Measurements from ENCODE around the gene A1BG.

GRCh38 chr19:58330458-58330857 is 22.8 kb downstream of the A1BG start:
- TF ChIP-seq CTCF (IDR thresholded peaks at IDR 0.05 in 8 of 11, conservative IDR thresholded peaks at IDR 0.05 in 3 of 11) (no peak), POLR2A (IDR thresholded peaks at IDR 0.05) (no peak)

All from spleen (tissue), 7 donors.